HPDE6-E6E7 (cell line): ENCODE data around the gene WDR41.

ENCODE experiments used
- DNase-seq: peaks from one replicate; pipeline ENCODE4 v3.0.0; 2011; ENCODE audit warnings: missing footprints; ENCODE audit errors: extremely low spot score

Gene WDR41

DNA sequence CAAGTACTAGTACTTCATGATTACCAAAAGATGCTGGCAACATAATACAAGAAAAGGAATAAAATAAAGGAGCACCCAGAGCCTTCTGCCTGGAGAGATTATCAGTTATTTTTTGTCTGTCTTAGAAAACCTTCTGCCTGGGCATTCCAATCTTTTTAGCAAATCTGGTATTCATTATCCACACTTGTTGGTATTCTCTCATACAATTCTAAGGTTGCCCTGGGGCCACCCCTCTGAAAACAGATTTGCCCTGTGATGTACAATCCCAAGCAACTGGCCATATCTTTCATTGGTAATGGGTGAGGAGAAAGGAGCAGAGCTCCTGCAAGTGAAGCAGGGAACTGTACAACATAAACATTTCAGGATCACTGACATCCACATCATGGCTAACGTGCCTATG, 47.8 kb downstream of the WDR41 start:
- DNase-seq, result no peak

DNA sequence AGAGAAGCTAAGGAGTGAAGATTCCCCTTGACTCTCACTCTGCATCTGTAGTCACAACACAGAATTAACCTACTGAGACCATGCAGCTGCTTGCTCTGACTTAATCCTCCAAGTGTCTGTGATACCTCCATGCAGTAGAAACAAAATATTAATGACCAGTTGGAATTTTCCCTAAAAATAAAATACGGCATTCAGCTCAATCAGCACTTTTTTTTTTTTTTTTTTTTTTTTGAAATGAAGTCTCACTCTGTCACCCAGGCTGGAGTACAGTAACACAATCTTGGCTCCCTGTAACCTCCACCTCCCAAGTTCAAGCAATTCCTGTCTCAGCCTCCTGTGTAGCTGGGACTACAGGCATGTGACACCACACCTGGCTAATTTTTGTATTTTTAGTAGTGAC, 48.4 kb downstream of the WDR41 start:
- DNase-seq, result no peak

DNA sequence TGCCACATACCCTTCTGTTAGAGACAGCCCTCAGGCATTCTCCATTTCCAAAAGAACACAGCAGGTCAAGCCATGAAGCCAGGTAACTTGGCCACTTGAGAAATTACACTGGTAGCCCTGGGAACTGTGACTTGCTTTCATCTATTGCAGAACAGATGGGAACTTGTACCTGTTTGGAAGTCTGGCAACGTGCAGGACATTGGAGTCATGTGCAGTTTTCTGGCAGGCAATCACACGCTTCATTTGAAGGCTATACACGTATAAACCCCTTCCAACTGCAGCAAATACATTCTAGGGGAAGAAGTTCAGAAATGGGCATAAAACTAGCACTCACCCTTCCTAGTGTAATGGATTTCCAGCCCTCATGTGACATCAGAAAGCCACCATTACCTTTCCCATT, 54.0 kb downstream of the WDR41 start:
- DNase-seq, result no peak

DNA sequence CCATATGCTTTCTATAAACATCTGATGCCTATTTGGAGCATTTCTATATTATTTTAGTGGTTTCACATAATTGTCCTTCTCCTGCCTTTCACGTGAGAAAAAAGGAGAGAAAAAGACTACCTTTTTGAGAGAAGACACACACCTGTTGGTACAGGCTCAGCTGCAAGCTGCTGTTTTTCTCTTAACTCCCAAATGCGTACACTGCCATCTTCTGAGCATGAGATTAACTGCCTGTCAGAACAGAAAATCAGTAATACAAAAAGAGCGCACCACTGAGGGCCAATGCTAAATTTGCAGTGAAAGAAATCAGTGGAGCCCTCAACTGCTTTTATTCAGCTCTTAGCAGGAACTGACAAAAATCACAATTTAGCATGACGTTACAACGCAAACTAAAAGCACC, 54.9 kb downstream of the WDR41 start:
- DNase-seq, result no peak

DNA sequence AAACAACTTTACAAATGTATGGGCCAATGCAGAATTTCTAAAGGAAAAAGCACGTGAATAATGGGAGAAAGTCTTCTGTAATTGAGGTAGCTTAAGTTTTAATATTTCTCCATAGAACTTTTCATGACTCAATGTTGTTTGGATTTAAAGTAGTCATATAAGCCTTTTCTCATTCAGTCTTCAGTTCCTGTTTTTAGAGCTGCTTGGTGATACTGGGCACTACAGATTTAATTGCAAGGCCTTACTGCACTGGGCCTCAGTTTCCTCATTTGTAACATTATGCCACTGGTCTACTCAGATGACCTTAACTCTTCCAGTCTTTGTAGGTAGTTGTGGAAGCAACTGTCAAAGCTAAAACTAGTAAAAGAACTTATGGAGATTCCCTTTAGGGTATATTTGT, 60.4 kb downstream of the WDR41 start:
- no peak for DNase-seq

DNA sequence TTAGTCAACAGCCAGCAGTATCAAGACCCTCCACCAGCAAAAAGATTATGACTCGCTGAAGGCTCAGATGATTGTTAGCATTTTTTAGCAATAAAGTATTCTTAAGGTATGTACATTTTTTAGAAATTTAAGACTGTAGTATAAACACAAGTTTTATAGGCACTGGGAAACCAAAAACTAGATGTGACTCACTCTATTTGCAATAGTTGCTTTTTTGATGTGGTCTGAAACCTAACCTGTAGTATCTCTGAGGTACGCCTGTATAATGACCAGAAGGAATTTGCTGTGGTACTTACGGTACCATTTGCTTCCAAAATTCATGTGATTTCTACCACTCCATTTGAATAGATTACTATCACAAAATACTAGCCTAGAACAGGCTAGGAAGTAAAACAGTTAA, 60.8 kb downstream of the WDR41 start:
- DNase-seq, result no peak

DNA sequence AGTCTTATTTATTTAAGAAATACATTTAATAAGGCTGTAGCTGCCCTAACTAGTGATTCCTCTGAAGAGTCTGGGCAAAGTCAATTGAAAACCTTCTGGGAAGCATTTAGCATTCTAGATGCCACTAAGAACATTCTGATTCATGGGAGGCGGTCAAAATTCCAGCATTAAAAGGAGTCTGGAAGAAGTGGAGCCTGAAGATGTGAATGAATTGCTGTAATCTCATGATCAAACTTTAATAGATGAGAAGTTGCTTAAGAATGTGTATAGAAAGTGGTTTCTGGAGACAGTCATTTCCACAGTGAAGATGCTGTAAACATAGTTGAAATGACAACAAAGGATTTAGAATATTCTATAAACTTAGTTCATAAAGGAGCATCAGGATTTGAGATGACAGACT, 61.4 kb downstream of the WDR41 start:
- DNase-seq, result no peak

DNA sequence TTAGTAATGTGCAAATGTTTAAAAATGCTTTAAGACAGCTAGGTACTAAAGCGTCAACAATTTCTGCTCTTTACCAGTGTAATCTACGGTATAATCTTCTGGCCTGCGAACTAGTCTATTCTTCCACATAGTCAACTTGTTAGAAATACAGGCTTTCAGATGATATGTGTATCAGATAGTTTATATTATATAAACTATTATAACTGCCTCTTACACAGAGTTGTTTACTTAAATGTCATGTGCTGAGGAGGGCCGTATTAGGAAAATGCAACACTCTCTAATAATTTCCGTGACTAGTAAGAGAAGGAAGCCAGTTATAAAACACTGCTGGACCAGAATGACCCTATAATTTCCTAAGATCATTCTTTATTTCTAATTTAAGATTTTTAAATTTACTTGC, 63.6 kb downstream of the WDR41 start:
- no peak for DNase-seq

DNA sequence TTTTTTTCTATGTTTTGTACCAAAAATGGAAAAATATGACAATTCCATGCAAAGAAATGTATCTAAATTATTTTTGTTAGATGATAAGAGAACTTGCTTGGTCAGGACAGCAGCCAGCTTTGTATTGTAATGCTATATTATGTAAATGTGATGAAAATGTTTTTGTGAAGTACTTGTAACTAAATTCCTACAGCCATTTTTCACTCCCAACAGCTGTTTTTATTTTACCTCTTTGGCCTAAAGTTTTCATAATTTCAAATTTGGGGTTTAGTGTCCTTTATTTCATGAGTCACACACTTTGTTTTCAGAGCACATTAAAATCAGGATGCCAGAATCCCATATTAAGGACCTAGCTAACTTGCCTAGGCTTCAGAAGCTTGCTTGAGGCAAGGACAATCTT, 64.1 kb downstream of the WDR41 start:
- DNase-seq, result no peak

DNA sequence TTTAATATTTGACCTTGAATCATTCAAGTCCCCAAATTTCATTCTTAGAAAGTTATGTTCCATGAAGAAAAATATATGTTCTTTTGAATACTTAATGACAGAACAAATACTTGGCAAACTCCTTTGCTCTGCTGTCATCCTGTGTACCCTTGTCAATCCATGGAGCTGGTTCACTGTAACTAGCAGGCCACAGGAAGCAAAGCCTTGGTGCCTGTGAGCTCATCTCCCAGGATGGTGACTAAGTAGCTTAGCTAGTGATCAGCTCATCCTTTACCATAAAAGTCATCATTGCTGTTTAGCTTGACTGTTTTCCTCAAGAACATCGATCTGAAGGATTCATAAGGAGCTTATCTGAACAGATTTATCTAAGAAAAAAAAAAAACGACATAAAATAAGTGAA, 65.4 kb downstream of the WDR41 start:
- no peak for DNase-seq

DNA sequence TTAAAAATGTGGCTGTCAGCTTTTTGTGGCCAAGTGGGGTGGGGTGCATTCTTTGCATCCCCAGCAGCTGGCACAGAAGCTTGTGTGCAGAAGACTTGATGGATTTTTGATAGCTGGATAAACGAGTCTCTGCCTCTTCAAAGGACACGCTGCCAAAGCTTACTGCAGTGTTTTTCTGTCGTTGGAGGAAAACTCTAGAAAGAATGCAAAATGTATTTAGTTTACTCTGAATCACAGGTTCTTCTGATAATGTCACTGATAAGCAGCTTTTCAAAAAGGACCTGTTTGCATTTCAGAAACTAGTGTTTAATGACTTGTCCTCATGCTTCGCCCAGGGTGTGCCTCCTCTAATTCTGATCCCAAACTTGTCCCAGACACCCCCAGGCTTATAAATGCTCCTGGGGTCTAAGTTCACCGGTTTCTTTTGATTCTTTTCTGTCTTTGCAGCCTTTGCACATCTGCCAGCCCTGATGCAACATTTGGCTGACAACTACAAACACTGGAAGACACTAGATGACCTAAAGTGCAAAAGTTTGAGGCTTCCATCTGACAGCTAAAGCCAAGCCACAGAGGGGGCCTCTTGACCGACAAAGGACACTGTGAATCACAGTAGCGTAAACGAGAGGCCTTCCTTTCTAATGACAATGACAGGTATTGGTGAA, 66.0 kb downstream of the WDR41 start:
- no peak for DNase-seq

DNA sequence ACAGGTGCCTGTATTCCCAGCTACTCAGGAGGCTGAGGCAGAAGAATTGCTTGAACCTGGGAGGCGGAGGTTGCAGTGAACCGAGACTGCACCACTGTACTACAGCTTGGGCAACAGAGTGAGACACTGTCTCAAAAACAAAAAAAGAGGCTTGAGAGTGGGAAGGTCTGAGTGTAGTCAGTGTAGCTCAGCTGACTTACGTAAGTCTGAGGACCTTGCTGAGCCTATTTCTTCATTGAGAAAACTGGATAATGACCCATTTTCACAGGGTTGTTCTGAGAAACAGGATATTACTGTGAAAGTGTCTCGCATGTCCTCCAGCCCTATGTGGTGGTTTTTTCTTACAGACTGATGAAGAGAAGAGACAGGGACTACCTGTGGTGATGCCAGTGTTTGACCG, 66.7 kb downstream of the WDR41 start:
- DNase-seq, result no peak

DNA sequence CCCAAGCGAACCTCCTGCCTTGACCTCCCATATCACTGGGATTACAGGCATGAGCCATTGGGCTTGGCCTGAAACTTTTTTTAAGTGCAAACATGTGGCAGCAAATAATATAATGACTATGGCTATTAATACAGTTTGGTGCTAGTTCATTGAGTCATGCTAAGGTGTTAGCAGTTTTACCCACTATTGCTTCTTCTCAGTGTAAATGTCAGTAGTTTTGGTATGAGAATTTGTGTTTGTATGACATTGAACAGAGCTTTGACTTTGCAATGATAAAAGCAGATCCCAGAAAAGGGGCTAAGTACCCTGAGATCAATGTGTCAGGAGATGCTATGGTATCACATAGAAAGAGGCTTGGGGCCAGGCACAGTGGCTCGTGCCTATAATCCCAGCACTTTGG, 67.2 kb downstream of the WDR41 start:
- no peak for DNase-seq

DNA sequence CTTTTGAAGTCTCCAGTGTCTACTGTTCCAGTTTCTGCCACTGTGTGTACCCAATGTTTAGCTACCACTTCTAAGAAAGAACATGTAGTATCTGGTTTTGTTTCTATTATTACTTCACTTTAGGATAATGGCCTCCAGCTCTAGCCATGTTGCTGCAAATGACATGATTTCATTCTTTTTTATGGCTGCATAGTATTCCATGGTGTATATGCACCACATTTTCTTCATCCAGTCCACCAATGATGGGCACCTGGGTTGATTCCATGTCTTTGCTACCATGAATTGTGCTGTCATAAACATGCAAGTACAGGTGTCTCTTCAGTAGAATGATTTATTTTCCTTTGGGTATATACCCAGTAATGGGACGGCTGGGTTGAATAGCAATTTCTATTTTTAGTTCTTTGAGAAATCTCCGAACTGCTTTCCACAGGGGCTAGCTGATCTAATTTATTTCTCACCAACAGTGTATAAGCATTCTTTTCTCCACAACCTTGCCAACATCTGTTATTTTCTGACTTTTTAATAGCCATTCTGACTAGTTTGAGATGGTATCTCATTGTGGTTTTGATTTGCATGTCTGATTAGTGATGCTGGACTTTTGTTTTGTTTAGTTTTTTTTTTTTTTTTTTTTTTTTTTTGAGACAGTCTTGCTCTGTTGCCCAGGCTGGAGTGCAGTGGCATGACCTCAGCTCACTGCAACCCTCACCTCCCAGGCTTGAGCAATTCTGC, 68.9 kb downstream of the WDR41 start:
- no peak for DNase-seq

DNA sequence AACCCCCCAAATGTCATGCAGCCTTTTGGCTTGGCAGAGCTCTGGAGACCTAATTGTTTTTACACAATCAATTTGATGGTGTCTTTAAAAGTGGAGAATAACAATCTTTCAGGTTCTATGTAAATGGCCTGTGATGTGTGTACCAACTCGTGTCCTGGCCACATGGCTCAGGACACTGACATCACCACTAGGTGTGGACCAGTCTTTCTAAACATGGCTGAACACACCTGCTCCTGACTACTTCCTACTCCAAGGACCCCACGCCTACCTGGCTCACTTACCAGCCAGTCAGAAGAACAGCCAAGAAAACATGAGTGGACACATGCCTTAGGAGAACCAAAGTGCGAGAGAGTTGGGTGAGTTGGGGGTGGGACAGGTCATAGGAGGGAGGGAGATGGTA, 71.2 kb downstream of the WDR41 start:
- DNase-seq, result no peak

DNA sequence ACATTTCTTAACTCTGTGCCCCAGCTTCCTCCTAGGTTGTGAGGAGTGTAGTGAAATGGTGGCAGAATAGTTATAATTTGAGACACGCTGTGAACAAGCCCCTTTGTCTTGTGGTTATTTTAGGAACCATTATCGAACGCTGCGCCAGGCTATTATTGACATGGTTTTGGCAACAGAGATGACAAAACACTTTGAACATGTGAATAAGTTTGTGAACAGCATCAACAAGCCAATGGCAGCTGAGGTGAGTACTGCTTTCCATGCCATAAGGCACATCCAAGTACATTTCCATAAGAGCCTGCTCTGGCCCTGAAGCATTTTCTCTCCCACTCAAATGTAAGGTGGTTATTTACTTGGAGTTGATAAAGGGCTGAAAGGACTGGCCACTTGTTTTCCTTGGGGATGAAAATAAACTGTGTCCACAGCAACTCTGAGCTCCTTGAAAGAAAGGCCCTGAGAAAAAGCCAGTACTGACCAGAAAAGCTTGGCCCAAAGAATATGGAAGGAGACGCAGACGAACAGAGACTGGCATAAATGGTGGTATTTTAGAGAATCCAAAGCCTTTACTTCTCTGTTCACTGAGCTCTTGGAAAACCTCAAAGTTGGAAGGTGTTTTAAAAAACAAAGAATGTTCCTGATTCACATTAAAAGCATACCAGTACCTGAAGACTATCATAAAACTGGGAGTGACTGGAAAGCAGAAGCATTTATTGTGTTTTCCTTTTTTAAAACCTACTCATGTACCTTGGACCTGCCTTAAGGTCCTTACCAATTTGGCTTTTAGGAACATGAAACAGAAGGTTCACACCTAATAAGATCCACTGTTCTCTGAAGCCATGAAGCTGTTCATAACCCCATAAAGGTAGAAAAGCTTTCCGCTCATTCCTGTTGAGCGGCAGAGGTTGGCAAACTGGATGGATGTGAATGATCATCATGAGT, 72.2 kb downstream of the WDR41 start:
- no peak for DNase-seq

DNA sequence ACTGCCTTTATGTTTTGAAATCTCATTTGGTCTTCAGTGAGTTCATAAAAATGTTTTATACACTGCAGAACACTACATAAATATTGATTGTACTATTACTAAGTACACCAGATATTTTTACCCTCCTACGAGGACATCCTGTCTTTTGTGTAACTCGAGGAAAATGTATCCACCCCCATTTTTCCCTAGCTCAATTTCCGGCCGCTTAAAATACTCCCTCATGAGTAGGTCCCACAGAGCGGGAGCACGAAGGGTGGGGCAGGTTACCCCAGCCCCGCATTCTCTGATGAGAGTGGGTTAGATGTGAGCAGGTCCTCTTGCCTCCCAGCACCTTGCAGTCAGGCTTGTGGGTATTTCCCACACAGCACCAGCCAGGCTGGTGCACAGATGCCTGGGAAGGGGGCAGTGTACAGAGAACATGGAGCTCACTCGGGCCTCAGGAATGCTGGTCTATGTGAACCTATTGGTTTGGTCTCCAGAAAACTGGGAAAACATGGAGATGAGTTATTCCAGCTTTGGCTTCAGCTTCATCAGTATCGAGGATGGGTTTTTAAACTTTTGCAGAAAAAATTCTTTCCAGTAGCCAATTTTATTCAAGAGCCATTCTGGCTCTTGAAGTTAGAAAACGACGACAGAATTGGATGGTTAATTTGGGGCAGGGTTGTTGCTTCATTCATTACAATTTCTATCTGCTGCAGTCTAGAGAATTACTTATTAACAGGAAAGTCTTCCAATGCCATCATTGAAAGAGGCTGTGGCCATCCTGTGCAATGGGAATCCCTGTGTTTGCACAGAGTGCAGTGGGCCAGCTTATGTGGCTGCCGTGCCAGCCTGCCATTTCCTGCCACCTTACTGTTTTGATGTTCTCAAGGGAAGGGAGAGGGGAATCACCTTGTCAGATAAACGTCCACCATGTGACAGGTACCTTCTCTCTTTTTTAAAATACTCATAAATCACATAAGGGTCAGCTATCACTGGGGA, 73.2 kb downstream of the WDR41 start:
- DNase-seq, result no peak

DNA sequence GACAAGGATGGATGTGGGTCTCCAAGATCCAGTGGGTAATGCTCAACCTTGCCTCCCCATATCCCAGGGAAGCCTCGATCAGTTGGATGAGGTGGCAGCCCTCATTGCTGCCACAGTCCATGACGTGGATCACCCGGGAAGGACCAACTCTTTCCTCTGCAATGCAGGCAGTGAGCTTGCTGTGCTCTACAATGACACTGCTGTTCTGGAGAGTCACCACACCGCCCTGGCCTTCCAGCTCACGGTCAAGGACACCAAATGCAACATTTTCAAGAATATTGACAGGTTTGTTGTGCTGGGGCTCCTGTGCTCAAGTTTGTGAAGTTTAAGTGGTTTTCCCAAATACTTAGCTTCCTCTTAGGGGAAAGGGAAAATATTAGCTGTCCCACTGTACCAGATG, 74.0 kb downstream of the WDR41 start:
- no peak for DNase-seq

DNA sequence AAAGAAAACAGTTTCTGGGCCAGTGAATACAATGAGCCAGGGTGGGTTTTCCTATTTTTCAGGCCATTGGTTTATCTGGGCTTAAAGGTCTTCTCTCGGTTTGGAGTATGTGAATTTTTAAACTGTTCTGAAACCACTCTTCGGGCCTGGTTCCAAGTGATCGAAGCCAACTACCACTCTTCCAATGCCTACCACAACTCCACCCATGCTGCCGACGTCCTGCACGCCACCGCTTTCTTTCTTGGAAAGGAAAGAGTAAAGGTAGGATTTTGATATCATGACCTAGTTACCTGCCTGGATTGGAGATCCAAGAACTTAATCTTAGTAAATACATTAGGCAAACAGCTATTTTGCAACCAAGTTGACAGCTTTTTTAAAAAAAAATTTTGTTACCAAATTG, 79.1 kb downstream of the WDR41 start:
- DNase-seq, result no peak

DNA sequence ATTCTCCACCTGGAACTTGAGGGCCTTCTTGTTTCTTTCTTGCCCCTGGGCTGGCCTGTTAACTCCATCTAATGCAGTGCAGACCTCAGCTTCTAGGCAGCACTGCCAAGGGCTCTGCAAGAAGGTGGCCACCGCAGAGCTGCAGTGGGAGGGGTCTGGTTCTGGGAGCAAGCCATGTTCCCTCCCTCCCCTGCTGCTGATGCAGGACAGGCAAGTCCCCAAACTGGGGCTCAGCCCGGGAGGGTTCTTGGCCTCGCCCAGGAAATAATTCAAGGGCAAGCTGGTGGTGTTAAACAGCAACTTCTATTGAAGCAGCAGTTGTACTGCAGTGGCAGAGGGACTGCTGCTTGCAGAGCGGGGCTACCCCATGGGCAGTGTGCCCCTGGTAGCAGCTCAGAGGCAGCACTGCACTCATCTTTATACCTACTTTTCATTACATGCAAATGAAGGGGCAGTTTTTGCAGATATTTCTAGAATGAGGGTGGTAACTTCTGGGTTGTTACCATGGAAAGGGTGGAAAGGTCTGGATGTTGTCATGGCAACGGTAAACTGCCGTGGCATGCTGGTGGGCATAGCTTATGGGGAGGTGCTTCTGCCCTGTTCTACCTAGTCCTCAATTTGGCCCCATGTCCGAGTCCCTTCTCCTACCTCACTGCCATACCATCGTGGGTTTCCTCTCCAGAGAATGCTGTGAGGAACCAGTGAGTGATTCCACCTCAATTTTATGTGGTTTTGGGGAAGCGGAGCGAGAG, 82.1 kb downstream of the WDR41 start:
- no peak for DNase-seq

DNA sequence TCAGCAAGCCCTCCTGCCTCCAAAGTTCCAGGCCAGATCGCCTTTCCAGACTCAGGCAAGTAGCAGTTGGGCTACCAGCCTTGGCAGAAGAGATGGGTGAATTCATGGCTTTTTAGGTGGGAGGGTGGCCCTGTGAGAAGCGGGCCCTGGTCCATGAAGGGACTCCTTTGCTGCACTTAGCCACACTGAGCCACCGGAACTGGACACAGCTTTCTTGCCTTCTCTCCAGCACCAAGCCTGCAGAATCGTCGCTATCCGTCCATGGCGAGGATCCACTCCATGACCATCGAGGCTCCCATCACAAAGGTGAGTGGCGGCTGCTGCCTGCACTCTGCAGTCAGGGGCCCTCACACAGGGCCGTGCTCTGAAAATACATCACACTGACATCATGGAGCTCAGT, 85.0 kb downstream of the WDR41 start:
- no peak for DNase-seq
